DOHH2 (cell line): ENCODE measurements around the gene KIF16B.

ENCODE experiments used
- CTCF ChIP-seq: fragments of 200-600 bp; sonication (generic); IDR thresholded peaks from one replicate; pipeline ENCODE4 v1.5.1; 2014; ENCODE audit warnings: antibody characterized with exemption, mild to moderate bottlenecking, low read depth, low read length; ENCODE audit not compliant: poor library complexity, severe bottlenecking
- EZH2phosphoT487 ChIP-seq: fragments of 200-600 bp; sonication (generic); IDR thresholded peaks from 2 replicates; pipeline ENCODE4 v1.6.1; 2017; ENCODE audit warnings: borderline replicate concordance, mild to moderate bottlenecking, antibody characterized with exemption, low read length, moderate library complexity, mixed read lengths

GRCh38 chr20:16407251-16408067 is 165.8 kb downstream of the KIF16B start:
- TF ChIP-seq CTCF = no peak
- TF ChIP-seq EZH2phosphoT487 = no peak
